HG02885 (cell line): ENCODE data around the gene FHIT.
A peak's percentile ranks its signal among the peaks of the same experiment; 100 is the strongest.
"Not testable (repeated sequence)": the region's sequence is repeated elsewhere in the genome, so short reads cannot be mapped to it uniquely, and the experiment has no call there.

ENCODE experiments used
- ATAC-seq: cut with Tn5 transposase; IDR thresholded peaks from one replicate; pipeline ENCODE4 v1.9.1; 2021; ENCODE audit warnings: mild to moderate bottlenecking; ENCODE audit not compliant: unreplicated experiment, poor library complexity

The FHIT gene

DNA sequence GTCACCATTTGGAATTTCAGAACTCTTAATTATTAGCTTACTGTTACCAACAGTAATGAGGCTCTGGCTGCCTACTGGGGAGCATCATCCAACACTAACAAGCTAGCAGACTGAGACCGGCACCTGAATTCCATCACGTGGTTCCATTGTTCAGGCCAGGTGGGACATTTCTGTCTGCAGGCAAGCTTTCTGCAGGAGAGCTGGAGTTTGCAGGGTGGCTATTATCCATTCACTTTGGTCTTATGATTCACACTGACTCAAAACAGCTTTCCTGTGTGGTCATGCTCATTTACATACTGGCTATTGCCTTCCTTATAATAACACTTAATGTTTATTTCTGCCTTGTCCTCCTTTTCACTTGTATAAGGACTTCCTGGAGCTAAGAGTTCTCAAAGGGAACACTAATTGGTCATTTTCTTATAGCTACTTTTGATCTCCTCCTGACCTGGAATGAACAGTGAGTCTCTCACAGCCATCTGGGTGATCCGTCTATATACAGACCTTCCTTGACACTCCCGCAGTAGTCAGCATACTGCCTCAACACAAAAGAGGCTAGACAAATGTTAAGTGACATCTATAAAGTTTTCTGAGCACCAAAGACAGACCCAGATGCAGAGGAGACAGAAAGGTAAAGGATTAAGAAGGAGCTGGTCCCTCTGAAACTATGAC lies 695.4 kb downstream of the FHIT start:
- peak; percentile 96 for ATAC-seq

DNA sequence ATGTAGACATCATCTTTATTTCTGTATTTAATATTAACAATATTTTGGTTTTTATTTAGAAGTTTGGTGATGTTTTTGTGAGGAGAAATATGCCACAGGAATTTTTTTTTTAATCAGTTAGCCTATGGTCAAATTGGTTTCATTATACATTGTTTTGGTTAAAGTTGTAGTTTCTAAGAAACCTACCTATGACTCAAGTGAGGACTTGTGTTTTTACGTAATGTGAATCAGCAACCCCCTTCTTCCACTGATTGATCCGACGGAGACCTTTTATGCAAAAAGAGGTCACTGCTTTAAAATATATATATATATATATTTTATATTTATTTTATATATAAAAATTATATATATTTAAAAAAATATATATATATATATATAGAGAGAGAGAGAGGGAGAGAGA lies 698.1 kb downstream of the FHIT start:
- ATAC-seq: peak; percentile 33

DNA sequence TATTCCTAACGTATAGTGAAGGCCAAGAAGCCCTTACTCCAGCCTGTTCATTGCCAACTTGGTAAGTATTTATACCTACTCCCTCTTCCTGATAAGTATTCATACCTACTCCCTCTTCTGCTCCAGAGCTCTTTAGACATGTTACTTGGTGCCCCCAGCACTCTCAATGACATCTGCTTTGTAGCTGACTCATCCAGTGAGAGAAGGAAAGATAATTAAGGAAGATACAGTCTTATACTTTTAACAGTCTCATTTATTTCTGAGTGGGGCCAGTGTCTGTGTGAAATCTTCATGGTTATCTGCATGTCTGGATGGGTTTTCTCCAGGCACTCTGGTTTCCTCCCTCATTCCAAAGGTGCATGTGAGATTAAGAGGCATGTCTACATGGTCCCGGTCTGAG lies 698.7 kb downstream of the FHIT start:
- no peak for ATAC-seq

DNA sequence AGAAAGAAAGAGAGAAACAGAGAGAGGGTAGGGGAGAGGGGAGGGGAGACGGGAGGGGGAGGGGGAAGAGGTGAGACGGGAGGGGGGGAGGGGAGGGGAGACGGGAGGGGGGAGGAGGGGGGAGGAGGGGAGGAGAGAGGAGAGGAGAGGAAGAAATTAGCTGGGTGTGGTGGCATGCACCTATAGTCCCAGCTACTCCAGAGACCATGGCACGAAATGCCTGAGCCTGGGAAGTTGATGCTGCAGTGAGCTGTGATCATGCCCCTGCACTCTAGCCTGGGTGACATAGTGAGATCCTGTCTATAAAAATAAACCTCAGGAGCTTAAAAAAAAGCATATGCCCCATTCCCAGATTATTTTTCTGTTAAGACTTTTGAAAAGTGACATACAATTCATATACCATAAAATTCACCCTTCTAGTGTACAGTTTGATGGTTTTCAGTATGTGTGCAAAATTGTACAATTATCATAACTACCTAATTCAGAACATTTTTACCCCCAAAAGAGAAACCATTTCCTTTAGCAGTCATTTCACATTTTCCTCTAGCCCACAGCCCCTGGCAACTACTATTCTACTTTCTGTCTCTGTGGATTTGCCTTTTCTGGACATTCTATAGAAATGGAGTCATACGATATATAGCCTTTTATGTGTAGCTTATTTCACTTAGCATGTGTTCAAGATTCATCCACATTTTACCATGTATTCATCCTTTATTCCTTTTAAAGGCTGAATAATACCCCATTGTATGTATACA lies 699.6 kb downstream of the FHIT start:
- ATAC-seq: no peak

DNA sequence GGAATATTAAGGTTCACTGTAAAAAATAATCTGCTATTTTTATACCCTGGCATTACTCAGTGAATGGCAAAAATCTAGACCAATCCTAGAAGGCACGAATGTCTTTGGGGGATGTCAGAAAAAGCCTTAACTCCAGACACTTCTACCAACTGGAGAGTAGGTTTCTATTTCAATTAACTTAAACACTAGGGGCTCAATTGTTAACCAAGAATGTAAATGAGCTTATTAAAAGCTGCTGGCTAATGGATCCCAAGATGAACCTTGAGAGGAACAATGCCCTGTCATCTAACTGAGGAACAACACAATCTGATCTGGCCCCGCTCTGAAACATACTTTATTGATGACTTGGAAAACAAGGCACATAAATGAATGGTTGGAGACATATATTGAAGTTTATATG lies 701.4 kb downstream of the FHIT start:
- no peak for ATAC-seq

DNA sequence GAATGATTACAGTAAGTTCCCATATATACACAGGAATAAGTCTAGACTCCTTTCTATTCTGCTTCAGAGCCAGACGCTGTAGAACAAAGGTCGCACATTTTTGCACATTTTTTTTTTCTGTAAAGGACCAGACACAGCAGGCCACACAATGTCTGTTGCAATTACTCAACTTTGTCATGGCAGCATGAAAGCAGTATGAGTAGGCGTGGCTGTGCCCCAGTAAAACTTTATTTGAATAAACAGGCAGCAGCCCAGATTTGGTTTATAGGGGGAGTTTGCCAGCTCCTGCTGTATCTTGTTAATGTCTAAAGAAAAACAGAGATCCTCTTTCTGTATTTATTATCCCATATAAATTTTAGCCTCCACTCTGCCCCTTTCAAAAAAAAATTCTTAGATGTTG lies 708.3 kb downstream of the FHIT start:
- ATAC-seq: no peak

DNA sequence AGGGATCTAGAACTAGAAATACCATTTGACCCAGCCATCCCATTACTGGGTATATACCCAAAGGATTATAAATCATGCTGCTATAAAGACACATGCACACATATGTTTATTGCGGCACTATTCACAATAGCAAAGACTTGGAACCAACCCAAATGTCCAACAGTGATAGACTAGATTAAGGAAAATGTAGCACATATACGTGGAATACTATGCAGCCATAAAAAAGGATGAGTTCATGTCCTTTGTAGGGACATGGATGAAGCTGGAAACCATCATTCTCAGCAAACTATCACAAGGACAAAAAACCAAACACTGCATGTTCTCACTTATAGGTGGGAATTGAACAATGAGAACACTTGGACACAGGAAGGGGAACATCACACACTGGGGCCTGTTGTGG lies 711.9 kb downstream of the FHIT start:
- not testable (repeated sequence) for ATAC-seq

DNA sequence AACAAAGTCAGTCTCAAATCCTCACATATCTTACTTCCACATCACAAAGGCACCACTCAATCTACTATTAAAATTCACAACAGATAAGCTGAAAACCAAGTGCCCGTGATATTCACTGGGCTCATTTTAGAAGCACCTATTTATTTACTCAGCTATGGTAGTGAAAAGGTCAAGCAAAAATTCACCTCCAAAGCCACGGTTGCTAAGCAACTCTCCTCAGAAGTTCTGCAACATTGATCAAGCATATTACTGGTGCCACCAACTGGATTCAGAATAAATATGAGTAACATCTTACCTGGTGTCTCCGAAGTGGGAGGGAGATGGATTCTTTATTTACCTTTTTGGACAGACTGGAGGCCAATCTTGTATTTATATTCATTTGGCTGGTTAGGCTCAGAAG lies 714.8 kb downstream of the FHIT start:
- no peak for ATAC-seq

DNA sequence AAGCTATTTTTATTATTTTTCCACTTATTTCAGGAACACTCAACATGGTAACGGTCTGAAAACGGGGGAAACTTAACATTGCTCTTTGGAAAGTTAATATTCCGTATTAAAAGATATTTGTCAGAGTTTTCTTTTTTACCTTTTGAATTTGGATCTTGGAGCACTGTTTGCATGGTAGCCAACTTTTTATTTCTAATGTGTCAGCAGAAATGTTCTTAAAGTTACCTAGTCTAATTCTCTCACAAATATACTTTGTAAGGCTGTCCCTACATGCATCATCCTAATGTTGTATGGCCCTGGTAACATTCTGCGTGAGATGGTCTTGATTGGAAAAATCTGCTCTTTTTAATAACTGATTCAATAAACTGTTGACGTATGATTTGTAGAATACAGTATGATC lies 719.5 kb downstream of the FHIT start:
- ATAC-seq: no peak

DNA sequence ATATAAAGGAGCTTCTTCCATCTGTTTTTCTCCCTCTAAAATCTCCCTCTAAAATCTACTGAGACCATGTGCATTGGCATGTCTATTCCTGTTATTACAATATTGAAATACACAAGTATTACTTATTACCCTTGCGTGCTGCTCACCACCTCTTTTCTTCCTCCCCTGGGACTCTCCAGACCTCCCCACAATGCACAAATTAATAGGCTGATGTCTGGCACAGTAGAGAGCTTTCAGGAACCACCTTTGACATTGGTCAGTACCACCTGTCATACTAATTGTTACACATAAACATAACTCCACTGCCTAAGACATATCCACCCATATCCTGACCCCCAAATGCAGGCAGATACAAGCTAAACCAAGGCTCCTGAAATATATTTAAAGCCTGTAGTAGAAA lies 722.6 kb downstream of the FHIT start:
- no peak for ATAC-seq

DNA sequence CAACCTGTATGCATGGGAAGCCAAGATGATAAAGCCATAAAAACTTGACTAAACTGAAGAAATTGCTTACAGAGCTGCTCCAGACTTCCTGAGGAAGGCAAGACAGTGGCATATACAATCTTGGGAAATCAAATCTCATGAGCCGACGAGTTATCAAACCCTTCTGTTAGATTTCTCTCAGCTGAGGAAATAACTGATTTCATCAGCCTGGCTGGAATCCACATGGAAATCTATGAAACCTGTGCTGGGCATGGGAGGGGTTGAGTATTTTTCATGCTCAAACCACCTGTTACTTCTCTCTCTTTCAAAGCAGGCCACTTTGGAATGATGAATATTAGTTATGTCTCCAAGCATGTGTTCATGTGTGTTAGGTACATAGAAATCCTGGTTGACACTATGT lies 727.7 kb downstream of the FHIT start:
- ATAC-seq: no peak

DNA sequence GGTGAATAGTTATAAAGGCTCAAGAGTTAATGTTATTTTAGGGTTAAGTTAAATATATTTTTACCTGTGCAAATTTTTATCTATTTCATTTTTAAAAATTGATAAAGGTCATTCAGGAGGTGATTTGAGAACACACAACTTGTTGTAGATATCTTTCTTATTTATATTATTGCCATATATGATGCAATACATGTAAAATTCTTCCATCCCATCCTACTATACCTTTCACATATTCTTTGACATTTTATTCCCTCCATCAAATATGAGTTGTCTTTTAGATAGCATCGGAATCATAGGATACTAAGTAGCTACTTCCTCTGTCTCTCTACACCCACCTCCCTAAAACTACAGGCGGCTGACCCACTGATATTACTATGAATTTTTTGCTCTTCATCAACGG lies 734.1 kb downstream of the FHIT start:
- no peak for ATAC-seq

DNA sequence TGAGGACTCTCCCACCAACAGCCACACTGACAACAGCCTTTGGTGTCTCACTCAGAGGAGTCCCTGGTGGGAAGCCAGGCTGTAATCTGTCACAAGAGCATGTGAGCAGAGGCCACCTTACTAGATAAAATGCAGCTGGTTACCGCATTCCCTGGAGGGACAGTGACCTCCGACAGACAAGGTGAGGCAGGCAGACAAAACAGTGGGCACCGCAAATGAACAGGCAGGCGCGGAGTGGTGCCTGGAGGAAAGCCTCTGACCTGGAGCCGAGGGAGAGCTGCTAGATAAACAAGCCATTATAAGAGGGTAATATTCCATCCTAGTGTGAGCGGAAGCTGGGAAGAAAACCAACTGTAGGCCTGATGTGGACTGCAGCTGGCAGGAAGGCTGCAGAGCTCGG lies 736.4 kb downstream of the FHIT start:
- no peak for ATAC-seq

DNA sequence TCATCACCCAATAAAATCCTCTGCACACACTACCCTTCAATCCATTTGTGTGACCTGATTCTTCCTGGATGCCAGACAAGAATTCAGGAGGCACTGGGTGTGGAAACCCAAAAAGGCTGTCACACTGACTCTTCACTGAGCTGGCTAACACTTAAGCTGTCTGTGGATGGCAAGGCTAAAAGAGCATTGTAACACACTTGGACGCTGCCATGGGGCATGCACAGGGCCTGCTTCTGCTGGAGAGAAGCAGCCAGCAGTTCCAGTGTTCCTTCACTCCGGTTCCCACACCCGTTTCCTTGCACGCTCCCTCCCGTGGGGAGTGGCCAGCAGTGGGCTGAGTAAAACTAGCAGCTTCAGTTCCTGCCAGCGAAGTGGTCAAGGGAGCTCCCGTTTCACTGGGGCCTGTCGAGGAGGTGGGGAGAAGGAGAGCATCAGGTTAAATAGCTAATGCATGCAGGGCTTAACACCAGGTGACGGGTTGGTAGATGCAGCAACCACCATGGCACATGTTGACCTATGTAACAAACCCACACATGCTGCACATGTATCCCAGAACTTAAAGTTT lies 737.1 kb downstream of the FHIT start:
- ATAC-seq: no peak

DNA sequence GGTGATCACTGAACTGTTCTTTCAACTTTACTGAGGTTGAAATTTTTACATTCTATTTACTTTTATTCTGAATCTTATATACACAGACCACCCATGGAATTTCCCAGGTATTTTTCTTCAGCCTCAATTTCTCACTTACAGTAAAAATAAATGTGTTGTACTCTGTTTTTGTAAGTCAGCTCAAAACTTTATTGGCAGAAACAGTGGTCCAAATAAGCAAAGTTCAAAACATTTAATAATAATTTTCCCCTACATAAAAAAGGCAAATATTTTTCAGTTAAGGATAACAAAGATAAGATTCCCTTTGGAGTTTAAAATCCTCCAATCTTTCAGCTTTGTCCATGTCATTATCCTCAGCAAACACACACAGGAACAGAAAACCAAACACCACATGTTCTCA lies 738.0 kb downstream of the FHIT start:
- ATAC-seq: no peak

DNA sequence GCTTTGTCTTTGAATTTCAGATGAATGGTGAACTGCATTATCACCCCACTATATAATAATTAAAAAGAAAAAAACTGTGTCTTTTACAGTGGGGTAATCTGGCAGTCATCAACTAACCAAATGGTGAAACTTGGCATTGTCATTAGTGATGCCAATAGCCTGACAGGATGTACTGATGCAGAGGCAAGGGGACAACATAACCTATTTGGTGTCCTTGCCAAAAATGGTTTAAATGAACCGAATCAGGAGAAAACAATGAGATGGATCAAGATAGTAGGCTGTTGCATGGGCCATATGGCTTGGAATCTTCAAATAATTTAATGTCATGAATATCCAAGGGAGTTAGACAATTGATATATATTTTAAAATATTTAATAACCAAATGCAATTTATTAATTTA lies 738.7 kb downstream of the FHIT start:
- ATAC-seq: no peak

DNA sequence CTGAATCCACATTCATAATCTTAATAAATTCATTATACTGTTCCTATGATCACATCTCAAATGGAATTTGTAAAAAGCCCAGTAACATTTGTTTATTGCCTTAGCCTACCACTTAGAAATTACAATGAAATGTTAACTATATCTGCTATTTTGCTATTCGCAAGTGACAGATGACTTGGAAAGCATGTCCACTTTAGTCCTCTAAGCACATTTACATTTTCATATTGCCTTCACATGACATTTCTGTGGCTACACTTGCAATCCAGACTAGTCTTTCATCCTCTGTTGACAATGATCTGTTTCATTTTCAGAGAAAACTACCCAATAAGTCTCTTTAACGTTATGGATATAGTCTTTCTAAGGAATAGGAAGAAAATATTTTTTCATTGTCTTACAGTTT lies 741.8 kb downstream of the FHIT start:
- ATAC-seq: no peak

DNA sequence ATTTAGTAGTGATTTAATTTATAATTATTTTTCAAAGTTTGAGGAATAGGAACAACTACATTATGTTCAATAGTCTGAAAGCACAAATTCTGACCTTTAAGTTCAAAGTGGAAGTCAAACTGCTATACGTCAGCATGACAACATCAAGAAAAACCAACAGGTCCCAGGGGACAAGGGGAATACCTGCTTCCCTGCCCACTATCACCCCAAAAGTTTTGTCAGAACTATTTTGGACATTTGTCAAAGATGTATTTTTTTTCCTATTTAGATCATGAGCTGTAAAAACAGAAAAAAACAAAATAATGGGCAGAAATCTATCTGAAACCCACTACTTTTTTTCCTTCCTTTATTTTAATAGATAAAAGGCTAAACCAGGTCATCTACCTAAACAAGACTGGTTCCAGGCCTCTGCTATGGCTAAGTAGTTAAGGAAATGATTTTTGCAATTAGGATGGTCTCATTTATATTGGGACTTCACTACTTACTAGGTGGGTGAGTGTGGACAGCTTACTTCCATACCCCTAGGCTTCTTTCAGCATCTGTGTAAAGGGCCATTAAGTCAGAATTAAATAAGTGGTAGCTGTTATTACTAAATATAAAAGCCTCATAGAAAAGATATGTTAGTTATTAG lies 746.3 kb downstream of the FHIT start:
- ATAC-seq: peak; percentile 64

DNA sequence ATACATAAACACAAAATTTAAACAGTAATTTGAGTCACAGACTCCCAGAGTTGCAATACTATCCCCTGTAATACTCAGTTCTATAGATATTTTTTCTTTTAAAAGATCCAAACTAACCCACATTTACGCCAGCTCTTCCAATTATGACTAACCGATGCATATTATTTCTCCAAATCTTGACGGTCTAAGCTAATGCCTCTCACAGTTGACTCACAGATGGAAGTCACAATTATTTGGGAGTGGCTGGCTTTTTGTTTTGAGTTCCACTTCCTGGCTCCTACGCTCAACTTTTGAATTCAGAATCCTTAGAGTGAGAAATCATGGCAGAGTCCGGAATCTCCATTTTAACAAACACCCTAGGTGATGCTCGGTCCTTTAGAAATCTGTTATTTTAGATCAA lies 749.9 kb downstream of the FHIT start:
- ATAC-seq: no peak

DNA sequence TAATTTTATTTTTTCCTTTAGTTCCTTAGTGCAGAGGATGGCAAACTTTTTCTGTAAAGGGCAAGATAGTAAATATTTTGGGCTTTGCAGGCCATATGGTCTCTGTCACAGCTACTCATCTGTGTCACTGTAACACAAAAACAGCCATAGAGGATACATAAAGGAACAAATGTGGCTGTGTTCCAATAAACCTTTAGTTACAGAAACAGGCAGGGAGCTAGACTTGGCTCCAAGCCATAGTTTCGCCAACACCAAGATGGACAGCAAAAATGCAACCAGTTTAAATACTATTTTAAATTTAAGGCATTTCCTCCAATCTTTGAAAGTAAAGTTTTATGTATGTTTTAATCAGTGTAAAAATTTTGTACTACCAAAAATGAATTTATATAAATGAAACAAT lies 753.4 kb downstream of the FHIT start:
- ATAC-seq: no peak

DNA sequence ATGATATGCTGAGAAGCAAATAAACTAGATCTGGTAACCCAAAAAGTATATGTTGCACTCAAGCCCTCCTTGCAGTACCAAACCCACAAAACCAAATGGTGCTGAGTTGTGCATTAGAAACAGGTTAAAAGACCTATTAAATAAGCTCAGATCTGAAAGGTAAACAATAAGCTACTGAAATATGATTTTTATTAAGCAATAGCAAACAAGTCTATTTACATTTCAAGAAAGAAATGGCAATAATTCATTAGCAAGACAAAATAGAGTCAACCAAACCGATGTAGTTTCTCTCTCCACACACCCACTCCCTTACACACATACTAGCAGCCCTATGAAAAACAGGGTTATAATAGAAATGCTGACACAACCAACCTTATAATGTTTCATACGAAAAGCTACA lies 760.3 kb downstream of the FHIT start:
- ATAC-seq: no peak
